AG04450 (cell line): ENCODE measurements around the gene ARL10. TPM values are rescaled to one million over a fixed set of nuclear protein-coding genes. Genes with fewer than 3 reads are reported as not detected.
A peak's percentile ranks its signal among the peaks of the same experiment; 100 is the strongest.

ENCODE experiments used
- CTCF ChIA-PET: fragments of 300-600, 350-600 bp; formaldehyde crosslinking; extraction: SDS; loops from one replicate; lab custom pipeline; 2022; ENCODE audit warnings: antibody characterized with exemption, inconsistent platforms; lab: Charles Lee
- POLR2A ChIA-PET: fragments of 350-600 bp; formaldehyde crosslinking; extraction: SDS; loops from one replicate; lab custom pipeline; 2021; ENCODE audit warnings: antibody characterized with exemption, inconsistent platforms; lab: Yijun Ruan, JAX
- DNase-seq: peaks from one replicate; pipeline ENCODE4 v3.0.0-alpha.2; 2011; ENCODE audit warnings: low read depth, low spot score
- H3K27ac ChIP-seq: one replicate; pipeline ENCODE4 v1.5.1; 2012; ENCODE audit warnings: low read depth, low read length, control low read depth
- H3K27me3 ChIP-seq: one replicate; pipeline ENCODE4 v1.6.0; 2012; ENCODE audit warnings: low read length; ENCODE audit not compliant: control insufficient read depth, insufficient read depth
- H3K4me3 ChIP-seq: 2 replicates; pipeline ENCODE4 v1.5.1; 2011; ENCODE audit warnings: mild to moderate bottlenecking, low read depth, low read length, control low read depth
- H3K9me3 ChIP-seq: 2 replicates; pipeline ENCODE4 v1.5.1; 2012; ENCODE audit warnings: low read length; ENCODE audit not compliant: control insufficient read depth, insufficient read depth
- CTCF ChIP-seq: IDR thresholded peaks from 2 replicates; pipeline ENCODE4 v1.5.1; 2011; ENCODE audit warnings: low read depth, low read length, control low read depth, inconsistent platforms
- polyA plus RNA-seq: library from polyadenylated mRNA; depleted of rRNA; stranded (reverse); fragments of >200 nt; gene quantifications from 2 replicates; pipeline ENCODE4 v1.2.3, GENCODE V29; 2011

The ARL10 gene
- polyA plus RNA-seq, 1 experiment, result 5.4 TPM

GRCh38 chr5:176416965-176417364, 51.7 kb downstream of the ARL10 start:
- no peak for TF ChIP-seq CTCF
- Histone ChIP-seq H3K9me3 (no peaks in the 10 kb centered on the region; the same call in 1 of the 2 replicates), H3K27ac (no peak overlapping the region), H3K27me3 (no peaks in the 10 kb centered on the region), H3K4me3 (peak overlapping the region; percentile 46; the same call in 1 of the 2 replicates)
- no peak for DNase-seq
- ChIA-PET CTCF (interaction anchor here (0.6 to 2.3 kb wide), 17 partner anchors 9 to 241 kb away, joined by 3 to 14 read pairs (median 4); partner anchors contain the start of genes EIF4E1B, FAF2, RNF44 and SNCB), POLR2A (interaction anchor here (1.9 to 2.0 kb wide), 2 partner anchors 30 to 120 kb away, joined by 9 to 15 read pairs; partner anchors contain the start of genes FAF2 and RNF44)

GRCh38 chr5:176418251-176418650, 53.0 kb downstream of the ARL10 start:
- CTCF ChIA-PET, result interaction anchor here (0.7 to 2.0 kb wide), 5 partner anchors 29 to 155 kb away, joined by 4 to 10 read pairs (median 5); partner anchors contain the start of gene RNF44

DNA sequence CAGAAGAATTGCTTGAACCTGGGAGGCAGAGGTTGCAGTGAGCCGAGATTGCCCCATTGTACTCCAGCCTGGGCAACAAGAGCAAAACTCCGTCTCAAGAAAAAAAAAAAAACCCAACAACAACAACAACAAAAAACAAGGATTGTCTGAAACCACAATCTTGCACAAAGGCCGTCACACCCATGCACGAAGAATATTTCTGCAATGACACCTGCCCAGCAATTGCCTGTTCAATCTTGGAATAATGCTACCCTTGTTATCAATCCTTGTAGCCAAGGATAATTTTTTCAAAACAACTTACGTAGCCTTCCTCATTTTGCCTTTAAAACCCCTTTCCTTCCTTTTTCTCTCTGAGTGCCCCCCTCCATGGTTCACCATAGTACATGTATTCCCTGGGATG, 54.8 kb downstream of the ARL10 start:
- H3K27me3 ChIP-seq, result no peaks in the 10 kb centered on the region
- CTCF ChIA-PET, result interaction anchor here (0.7 to 1.3 kb wide), 2 partner anchors 28 to 150 kb away, joined by 3 to 8 read pairs; partner anchors contain the start of gene FAF2
- H3K9me3 ChIP-seq, result no peaks in the 10 kb centered on the region; the same call in 1 of the 2 replicates
- H3K4me3 ChIP-seq, result no peak overlapping the region
- H3K27ac ChIP-seq, result no peak overlapping the region
- POLR2A ChIA-PET, result no interaction called here
- no peak for DNase-seq
- no peak for TF ChIP-seq CTCF

More at GRCh38 chr5:176418251-176418650, 53.0 kb downstream of the ARL10 start:
- Histone ChIP-seq H3K4me3 (no peak overlapping the region), H3K27ac (no peak overlapping the region), H3K27me3 (no peaks in the 10 kb centered on the region), H3K9me3 (no peaks in the 10 kb centered on the region; the same call in 1 of the 2 replicates)
- no peak for TF ChIP-seq CTCF
- POLR2A ChIA-PET, result no interaction called here
- DNase-seq, result no peak

GRCh38 chr5:176420972-176421544, 55.8 kb downstream of the ARL10 start:
- Histone ChIP-seq H3K9me3 (peaks cover 4% of the 10 kb centered on the region; the same call in 1 of the 2 replicates), H3K4me3 (no peak overlapping the region), H3K27me3 (no peaks in the 10 kb centered on the region), H3K27ac (no peak overlapping the region)
- no peak for TF ChIP-seq CTCF
- no peak for DNase-seq
- POLR2A ChIA-PET, result no interaction called here
- CTCF ChIA-PET, result interaction anchor here (0.6 to 1.3 kb wide), 6 partner anchors 27 to 1863 kb away, joined by 3 to 8 read pairs (median 3); partner anchors contain the start of genes FAF2 and RNF44

DNA sequence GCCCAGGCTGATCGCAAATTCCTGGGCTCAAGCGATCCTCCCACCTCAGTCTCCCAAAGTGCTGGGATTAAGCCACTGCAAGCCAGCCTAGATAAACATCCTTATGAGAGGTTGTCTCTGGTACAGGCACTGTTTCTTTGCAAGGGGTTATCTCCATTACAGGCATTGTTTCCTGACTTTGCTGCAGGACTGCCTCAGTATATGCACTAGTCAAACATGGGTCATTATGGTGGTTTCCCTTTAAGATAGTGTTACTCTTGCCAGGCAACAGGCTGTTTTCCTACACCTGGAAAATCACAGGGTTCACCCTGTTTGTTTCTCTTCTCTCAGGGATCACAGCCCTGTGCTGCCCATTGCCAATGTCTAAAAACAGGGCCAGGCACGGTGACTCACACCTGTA, 58.9 kb downstream of the ARL10 start:
- ChIA-PET CTCF (interaction anchor here (0.6 to 2.3 kb wide), 4 partner anchors 14 to 816 kb away, joined by 3 to 15 read pairs (median 4); partner anchors contain the start of gene FAF2), POLR2A (no interaction called here)
- no peak for TF ChIP-seq CTCF
- no peak for DNase-seq
- peaks cover 4% of the 10 kb centered on the region; the same call in 1 of the 2 replicates for H3K9me3 ChIP-seq
- H3K4me3 ChIP-seq, result no peak overlapping the region
- H3K27me3 ChIP-seq, result no peaks in the 10 kb centered on the region
- H3K27ac ChIP-seq, result no peak overlapping the region
